H1 (cell line): ENCODE results near the gene BAD.
"Not testable (repeated sequence)": the region's sequence is repeated elsewhere in the genome, so short reads cannot be mapped to it uniquely, and the experiment has no call there.

Experiments
- CEBPB ChIP-seq: IDR thresholded peaks from 2 replicates; pipeline ENCODE4 v1.6.1; 2012; ENCODE audit warnings: low read depth, low read length
- CHD2 ChIP-seq: IDR thresholded peaks from 2 replicates; pipeline ENCODE4 v1.6.1; 2012; ENCODE audit warnings: low read length, improper control_type of control experiment
- CTCF ChIP-seq, 3 experiments: IDR thresholded peaks; 1 replicate in 2 of 3; 2 replicates in 1 of 3; pipeline versions ENCODE4 v1.5.1 to v1.6.1; 2011; ENCODE audit warnings: low read length in 3 of 3, mild to moderate bottlenecking in 3 of 3, inconsistent platforms in 2 of 3, low read depth in 1 of 3, moderate library complexity in 1 of 3; ENCODE audit not compliant: insufficient read depth in 1 of 3; ENCODE audit errors: control extremely low read depth in 1 of 3
- EZH2 ChIP-seq: fragments of 200-600 bp; sonication (generic); IDR thresholded peaks from 2 replicates; pipeline ENCODE4 v1.7.1; 2012; ENCODE audit warnings: low read depth, mild to moderate bottlenecking, moderate library complexity, low read length, inconsistent platforms; ENCODE audit not compliant: severe bottlenecking
- GABPA ChIP-seq: IDR thresholded peaks from 2 replicates; pipeline ENCODE4 v1.6.1; 2011; ENCODE audit warnings: mild to moderate bottlenecking, low read length, moderate library complexity, borderline replicate concordance; ENCODE audit not compliant: insufficient read depth
- POLR2AphosphoS5 ChIP-seq: IDR thresholded peaks from 2 replicates; pipeline ENCODE4 v1.6.1; 2011; ENCODE audit warnings: low read depth, low read length
- SIN3A ChIP-seq, 2 experiments: IDR thresholded peaks in 1 of 2; conservative IDR thresholded peaks in 1 of 2; 2 replicates each; pipeline ENCODE4 v1.6.1; 2011 to 2012; ENCODE audit warnings: low read length in 2 of 2, improper control_type of control experiment in 1 of 2, low read depth in 1 of 2, mild to moderate bottlenecking in 1 of 2
- SP4 ChIP-seq: IDR thresholded peaks from 2 replicates; pipeline ENCODE4 v1.6.1; 2012; ENCODE audit warnings: low read length, inconsistent platforms

- not testable (repeated sequence) for TF ChIP-seq SIN3A (conservative IDR thresholded peaks at IDR 0.05 in 1 of 2, IDR thresholded peaks at IDR 0.05 in 1 of 2; ENCODE audit: low read depth in 1 of 2, low read length in 2 of 2); CTCF (IDR thresholded peaks at IDR 0.05; ENCODE audit: control extremely low read depth in 1 of 3, insufficient read depth in 1 of 3, low read depth in 1 of 3, low read length in 3 of 3); GABPA; POLR2AphosphoS5; EZH2; CEBPB; SP4; CHD2
Measured at GRCh38 chr11:64323984-64324383, 39.5 kb upstream of the BAD start.
